Measurements from ENCODE around the gene PDZD8.

GRCh38 chr10:117339979-117340378, 35.3 kb downstream of the PDZD8 start:
- TF ChIP-seq CTCF (conservative IDR thresholded peaks at IDR 0.05 in 1 of 2, IDR thresholded peaks at IDR 0.05 in 1 of 2; ENCODE audit: low read depth in 1 of 2, low read length in 2 of 2) (no peak), EZH2 (IDR thresholded peaks at IDR 0.05; ENCODE audit: low read length, missing control alignments) (no peak)

Measured in fibroblast of lung (primary cell).